AG09319 (cell line): ENCODE measurements around the gene CASP8AP2.
"Not testable (repeated sequence)": the region's sequence is repeated elsewhere in the genome, so short reads cannot be mapped to it uniquely, and the experiment has no call there.

Experiments
- DNase-seq: peaks from one replicate; pipeline ENCODE4 v3.0.0-alpha.2; 2010; ENCODE audit warnings: low read depth; ENCODE audit errors: extremely low read depth
- CTCF ChIP-seq: IDR thresholded peaks from 2 replicates; pipeline ENCODE4 v1.5.1; 2011; ENCODE audit warnings: low read depth, mild to moderate bottlenecking, inconsistent platforms, low read length, moderate library complexity

CASP8AP2 gene

GRCh38 chr6:89866024-89866678 lies 36.5 kb downstream of the CASP8AP2 start:
- no peak for TF ChIP-seq CTCF

GRCh38 chr6:89873721-89874120 lies 44.0 kb downstream of the CASP8AP2 start:
- TF ChIP-seq CTCF = no peak
- no peak for DNase-seq

More at GRCh38 chr6:89866024-89866678, 36.5 kb downstream of the CASP8AP2 start:
- no peak for DNase-seq

- TF ChIP-seq CTCF = no peak
- DNase-seq = no peak
Observed at GRCh38 chr6:89874438-89874837, 44.8 kb downstream of the CASP8AP2 start.

- DNase-seq = no peak
- no peak for TF ChIP-seq CTCF
Observed at GRCh38 chr6:89886378-89887120, 56.9 kb downstream of the CASP8AP2 start.

GRCh38 chr6:89887452-89888137 lies 57.9 kb downstream of the CASP8AP2 start:
- TF ChIP-seq CTCF = no peak
- DNase-seq = no peak

GRCh38 chr6:89888138-89888514 lies 58.4 kb downstream of the CASP8AP2 start:
- no peak for TF ChIP-seq CTCF
- DNase-seq = no peak

GRCh38 chr6:89888871-89889270 lies 59.2 kb downstream of the CASP8AP2 start:
- no peak for TF ChIP-seq CTCF
- no peak for DNase-seq

GRCh38 chr6:89890845-89891528 lies 61.3 kb downstream of the CASP8AP2 start:
- DNase-seq = not testable (repeated sequence)

GRCh38 chr6:89892577-89892976 lies 62.9 kb downstream of the CASP8AP2 start:
- DNase-seq = not testable (repeated sequence)
